IPS-18c (cell line): Measurements from ENCODE around the gene TRIM5.
"Not testable (repeated sequence)": the region's sequence is repeated elsewhere in the genome, so short reads cannot be mapped to it uniquely, and the experiment has no call there.

Experiments
- H3K4me3 ChIP-seq: 2 replicates; pipeline ENCODE4 v1.7.0; 2013; ENCODE audit warnings: low read depth, mild to moderate bottlenecking, low read length, moderate library complexity; ENCODE audit not compliant: insufficient read depth
- H3K9me3 ChIP-seq: one replicate; pipeline ENCODE4 v1.6.1; 2013; ENCODE audit warnings: mild to moderate bottlenecking, low read length, moderate library complexity; ENCODE audit not compliant: control insufficient read depth, insufficient read depth

TRIM5 gene

DNA sequence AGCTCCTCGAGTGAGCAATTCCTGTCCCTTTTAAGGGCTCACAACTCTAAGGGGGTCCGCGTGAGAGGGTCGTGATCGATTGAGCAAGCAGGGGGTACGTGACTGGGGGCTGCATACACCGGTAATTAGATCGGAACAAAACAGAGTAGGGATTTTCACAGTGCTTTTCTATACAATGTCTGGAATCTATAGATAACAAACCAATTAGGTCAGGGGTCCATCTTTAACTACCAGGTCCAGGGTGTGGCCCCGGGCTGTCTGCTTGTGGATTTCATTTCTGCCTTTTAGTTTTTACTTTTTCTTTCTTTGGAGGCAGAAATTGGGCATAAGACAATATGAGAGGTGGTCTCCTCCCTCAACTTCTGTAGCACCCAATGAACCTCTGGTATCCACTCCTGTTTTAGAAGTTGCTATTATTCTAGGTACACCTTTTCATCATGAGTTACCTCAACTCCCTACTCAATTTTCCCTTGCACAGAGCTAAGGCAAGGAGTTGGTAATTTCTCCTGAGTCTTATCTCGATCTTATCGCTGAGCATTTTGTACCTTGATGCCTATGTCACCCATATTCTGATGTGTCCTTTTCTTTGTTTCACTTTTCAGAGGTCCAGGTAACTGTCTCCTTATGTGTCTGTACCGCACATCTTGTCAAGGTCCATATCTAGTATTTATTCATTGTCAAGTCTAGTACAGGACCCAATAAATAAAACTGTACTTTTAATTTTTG, 6.5 kb upstream of the TRIM5 start:
- not testable (repeated sequence) for H3K9me3 ChIP-seq
- H3K4me3 ChIP-seq = peak overlapping the region; percentile 25; the same call in 1 of the 2 replicates

DNA sequence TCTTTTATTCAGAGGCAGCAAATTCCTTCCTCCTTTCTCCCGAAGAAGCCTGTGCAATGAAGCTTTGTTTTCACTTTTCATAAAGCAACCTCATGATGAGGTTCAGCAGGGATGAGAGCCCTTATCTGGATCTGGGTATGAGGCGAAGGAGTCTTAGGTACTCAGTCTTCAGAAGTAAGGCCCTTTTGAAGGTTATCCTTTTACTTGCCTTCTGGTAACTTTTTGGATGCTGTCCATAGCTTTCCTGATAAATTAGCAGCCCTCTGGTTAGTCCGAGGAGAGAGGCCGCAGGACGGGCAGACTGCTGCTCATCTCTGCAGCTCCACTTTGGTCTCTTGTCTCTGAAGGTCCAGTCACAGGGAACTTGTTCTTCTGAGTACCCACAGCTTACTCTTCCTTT, 5.9 kb upstream of the TRIM5 start:
- no peaks in the 10 kb centered on the region for H3K9me3 ChIP-seq
- 0 out of 2 replicates have a peak overlapping the region, but pooled peaks have one; percentile 25 for H3K4me3 ChIP-seq

DNA sequence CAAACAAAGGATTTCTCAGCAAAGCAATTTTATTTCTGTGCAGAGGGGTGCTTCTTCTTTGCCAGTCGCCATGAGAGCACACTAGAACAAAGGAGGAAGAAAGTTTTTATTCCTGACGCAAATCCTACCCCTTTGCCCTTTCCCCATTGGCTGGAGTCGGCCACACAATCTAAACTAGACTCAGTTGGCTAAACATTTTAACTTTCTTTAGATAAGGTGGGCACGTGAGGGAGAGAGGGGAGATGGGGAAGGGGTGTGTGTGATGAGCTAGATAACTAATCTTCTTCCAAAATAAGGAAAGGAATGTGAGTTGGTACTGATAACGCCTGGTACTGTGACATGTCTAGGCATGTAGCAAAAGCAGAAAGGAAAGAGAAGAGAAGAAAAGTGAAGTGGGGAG, 5.3 kb upstream of the TRIM5 start:
- peak overlapping the region; percentile 39; the same call in 1 of the 2 replicates for H3K4me3 ChIP-seq
- no peaks in the 10 kb centered on the region for H3K9me3 ChIP-seq

DNA sequence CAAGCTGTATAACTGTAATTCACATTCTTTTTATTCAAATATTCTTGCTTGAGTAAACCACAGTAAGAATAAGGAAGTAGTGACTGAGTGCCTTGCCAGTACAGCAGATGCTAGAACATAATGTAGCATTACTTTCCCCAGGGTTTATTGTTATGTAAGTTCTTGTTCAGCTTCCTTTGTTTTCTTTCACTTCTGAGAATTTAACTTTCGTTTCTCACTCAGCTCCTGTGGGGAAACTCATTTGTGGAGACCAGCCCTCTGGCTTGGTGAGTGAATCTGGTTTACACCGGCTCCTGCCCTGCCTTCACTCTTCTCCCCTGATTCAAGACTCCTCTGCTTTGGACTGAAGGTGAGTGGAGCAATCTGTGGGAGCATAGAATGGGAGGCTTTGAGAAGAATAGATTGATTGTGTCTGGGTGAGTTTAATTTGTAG, 4.7 kb upstream of the TRIM5 start, which contains the start of gene TRIM22:
TSS of gene TRIM22 (plus strand) at position 240 of the 433 bp plus-strand sequence. CDS start 6,443 bp downstream, outside the sequence.
- peak within 1 kb of the TSS; percentile 39; the same call in 1 of the 2 replicates for H3K4me3 ChIP-seq

DNA sequence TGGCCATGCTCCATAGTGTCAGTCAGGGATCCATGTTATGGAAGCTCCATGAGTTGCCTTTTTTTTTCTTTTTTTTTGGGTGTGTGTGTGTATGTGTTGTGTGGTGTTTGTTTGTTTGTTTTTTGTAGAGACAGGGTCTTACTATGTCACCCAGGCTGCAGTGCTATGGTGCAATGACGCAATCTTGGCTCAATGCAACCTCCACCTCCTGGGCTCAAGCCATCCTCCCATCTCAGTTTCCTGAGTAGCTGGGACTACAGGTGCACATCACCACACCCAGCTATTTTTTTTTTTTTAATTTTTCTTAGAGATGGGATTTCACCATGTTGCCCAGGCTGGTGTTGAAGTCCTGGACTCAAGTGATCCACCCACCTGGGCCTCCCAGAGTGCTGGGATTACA, 3.6 kb upstream of the TRIM5 start:
- no peaks in the 10 kb centered on the region for H3K9me3 ChIP-seq
- no peak overlapping the region for H3K4me3 ChIP-seq

More for the DNA sequence above, 4.7 kb upstream of the TRIM5 start, which contains the start of gene TRIM22:
- no peaks in the 10 kb centered on the region for H3K9me3 ChIP-seq

DNA sequence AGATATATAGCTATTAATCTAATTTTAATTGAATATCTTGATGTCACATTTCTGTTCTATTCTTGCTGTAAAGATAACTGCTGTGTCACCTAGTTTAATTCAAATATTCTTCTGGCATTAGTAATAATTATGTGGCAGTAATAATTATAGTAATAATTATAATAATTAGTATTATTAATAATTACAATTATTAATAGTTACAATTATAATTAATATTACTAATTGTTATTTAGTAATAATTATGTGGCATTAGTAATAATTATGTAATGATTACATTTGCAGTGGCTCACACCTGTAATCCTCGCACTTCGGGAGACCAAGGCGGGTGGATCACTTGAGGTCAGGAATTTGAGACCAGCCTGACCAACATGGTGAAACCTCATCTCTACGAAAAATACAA, 1.6 kb upstream of the TRIM5 start:
- H3K9me3 ChIP-seq = no peaks in the 10 kb centered on the region
- no peak overlapping the region for H3K4me3 ChIP-seq

DNA sequence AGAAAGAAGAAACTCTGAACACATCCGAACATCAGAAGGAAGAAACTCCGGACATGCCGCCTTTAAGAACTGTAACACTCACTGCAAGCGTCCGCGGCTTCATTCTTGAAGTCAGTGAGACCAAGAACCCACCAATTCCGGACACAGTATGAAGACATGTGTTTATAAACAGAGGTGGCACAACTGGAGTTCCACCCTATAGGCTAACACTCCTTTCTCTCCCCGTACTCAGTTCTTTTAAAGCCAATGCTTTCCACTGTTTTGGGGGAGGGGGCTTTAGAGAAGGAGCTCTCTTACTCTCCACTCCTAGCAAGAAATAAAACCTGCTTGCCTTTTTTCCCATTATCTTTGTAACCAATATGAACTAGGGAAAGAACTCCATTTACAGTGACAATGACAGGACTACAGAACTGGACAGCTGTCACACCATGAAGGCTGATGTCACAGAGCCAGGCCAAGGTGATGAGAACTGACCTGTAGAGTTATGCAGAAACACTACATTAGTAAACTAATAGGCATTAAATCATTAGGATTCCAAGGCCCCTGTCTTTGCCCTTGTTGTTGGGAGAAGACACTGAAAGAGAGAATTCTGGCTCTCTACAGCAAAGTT, 733 bp downstream of the TRIM5 start:
- Histone ChIP-seq H3K9me3 (no peaks in the 10 kb centered on the region), H3K4me3 (peak overlapping the region; percentile 47; the same call in 1 of the 2 replicates)

DNA sequence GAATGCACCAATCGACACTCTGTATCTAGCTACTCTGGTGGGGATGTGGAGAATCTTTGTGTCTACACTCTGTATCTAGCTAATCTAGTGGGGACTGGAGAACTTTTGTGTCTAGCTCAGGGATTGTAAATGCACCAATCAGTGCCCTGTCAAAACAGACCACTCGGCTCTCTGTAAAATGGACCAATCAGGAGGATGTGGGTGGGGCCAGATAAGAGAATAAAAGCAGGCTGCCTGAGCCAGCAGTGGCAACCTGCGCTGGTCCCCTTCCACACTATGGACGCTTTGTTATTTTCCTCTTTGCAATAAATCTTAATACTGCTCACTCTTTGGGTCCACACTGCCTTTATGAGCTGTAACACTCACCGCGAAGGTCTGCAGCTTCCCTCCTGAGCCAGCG, 1.3 kb downstream of the TRIM5 start:
- H3K4me3 ChIP-seq, H3K9me3 ChIP-seq: not testable (repeated sequence)

DNA sequence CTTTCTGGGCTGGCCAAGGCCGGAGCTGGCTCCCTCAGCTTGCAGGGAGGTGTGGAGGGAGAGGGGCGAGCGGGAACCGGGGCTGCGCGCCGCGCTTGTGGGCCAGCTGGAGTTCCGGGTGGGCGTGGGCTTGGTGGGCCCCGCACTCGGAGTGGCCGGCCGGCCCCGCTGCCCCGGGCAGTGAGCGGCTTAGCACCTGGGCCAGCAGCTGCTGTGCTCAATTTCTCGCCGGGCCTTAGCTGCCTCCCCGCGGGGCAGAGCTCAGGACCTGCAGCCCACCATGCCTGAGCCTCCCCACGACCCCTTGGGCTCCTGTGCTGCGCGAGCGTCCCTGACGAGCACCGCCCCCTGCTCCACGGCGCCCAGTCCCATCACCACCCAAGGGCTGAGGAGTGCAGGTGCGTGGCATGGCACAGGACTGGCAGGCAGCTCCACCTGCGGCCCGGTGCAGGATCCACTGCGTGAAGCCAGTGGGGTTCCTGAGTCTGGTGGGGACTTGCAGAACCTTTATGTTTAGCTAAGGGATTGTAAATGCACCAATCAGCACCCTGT, 1.9 kb downstream of the TRIM5 start:
- H3K4me3 ChIP-seq = not testable (repeated sequence)

DNA sequence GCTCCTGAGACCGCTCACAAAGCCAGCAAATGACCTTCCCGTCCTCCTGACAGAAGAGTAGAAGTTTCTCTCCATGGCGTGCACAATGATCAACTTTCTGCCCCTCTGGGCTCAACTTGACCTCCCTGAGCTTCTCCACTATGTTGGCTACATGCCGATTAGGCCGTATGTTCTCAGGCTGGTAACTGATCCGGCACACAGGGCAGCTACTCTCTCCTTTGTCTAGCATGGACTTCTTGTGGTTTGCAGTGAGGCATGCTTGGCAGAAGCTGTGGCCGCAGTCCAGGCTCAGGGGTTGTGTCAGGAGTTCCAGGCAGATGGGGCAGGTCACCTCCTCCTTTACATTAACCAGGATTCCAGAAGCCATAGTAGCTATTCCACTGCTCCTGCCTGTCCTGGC, 5.1 kb downstream of the TRIM5 start:
- H3K9me3 ChIP-seq = no peaks in the 10 kb centered on the region
- no peak overlapping the region for H3K4me3 ChIP-seq

More for the DNA sequence above, 1.9 kb downstream of the TRIM5 start:
- H3K9me3 ChIP-seq = not testable (repeated sequence)

DNA sequence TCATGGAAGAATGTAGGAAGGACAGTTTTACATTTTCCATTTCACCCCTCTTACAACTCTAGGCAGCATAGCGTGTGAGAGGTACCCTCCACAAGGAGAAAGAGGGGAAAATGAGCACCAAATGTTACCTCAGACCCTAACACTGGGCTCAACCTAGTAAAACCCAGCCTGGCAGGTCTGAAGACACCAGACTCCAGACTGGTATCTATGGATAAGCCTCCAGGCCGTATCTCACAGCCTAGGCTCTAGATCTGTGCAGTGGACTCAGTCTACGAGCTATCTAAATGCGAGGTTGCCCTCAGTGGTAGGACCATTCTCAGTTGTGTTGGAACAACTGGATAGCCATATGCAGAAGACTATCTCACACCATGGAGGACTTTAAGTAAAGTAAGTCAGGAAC, 10.5 kb downstream of the TRIM5 start:
- H3K9me3 ChIP-seq = peaks cover 2% of the 10 kb centered on the region
- H3K4me3 ChIP-seq = no peak overlapping the region

DNA sequence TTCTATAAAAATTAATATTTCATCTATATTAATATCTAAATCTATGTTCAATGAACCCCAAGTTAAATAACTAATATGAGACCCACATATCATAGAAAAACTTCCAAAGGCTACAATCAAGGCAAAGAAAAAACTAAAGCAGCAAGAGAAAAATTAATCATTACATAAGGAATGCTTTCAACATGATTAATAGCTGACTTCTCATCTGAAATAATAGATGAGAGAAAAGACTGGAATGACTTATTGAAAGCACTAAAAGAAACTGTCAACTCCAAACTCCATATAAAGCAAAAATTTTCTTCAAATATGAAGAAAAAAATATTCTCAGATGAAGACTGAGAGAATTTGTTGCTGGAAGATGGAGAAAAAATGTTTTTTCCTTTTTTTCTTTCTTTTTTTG, 13.0 kb downstream of the TRIM5 start:
- Histone ChIP-seq H3K4me3 (no peak overlapping the region), H3K9me3 (peaks cover 2% of the 10 kb centered on the region)

DNA sequence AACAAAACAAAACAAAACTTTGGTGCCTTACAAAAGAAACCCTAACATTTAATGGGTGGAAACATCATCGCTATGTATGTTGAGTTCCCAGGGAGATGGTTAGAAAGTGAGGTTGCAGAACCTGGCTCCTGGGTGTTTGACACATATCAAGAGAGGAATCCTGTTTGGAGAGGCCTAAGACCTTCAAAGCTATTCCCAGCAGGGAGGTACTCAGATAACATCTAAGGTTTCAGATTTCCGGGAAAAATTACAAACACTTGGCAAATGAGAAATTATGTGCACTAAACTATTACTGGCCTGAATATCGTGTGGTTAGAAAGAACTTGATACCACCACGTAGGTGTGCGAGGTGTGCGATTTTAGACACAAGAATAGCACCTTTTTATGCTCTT, 18.5 kb downstream of the TRIM5 start:
- Histone ChIP-seq H3K4me3 (no peak overlapping the region), H3K9me3 (peaks cover 2% of the 10 kb centered on the region)

DNA sequence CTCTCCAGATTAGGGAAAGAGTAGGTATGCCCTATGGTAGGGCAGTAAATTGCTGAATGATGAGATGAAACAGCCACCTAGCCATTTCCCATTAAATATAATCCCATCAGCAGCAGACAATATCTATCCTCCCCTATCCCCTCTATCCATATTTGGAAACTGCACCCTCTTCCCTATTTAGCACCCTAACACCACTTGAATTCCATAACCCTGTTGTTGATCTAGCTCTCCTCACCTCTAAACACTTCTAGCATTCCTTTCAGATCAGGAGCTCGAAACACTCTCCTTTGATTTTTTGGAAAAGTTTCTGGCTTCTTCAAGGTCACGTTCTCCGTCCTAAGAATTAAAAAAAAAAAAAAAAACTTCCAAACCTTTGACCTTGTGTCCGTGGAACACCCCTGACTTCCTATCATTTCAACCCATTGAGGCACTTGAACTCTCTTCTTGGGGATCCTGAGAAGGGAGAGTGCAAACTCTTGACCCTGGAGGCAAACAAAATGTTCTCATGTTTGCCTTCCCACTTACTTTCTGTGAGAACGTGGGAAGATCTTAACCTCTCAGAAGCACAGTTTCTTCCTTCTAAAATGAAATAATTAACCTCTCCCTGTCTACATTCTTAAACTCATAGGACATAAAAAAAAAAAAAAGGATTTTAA, 19.0 kb downstream of the TRIM5 start:
- Histone ChIP-seq H3K4me3 (no peak overlapping the region), H3K9me3 (peaks cover 2% of the 10 kb centered on the region)

DNA sequence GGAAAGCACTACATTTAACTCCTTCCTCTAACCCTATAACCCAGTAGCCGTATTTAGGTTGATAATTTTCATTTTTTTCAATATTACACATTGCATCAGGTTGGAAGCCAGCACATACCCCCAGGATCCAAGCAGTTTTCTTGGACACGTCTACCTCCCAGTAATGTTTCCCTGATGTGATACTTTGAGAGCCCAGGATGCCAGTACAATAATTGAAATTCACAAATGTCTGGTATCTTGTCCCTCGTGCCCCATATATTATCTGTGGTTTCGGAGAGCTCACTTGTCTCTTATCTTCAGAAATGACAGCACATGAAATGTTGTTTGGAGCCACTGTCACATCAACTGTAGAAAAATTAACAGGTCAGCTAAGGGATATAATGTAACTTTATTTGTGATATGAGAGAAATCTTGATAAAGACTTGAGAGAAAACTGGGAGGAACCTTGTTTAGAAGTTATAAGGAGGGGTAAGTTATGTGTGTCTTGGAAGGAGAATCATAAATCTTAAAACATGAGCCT, 19.8 kb downstream of the TRIM5 start:
- H3K4me3 ChIP-seq = no peak overlapping the region
- H3K9me3 ChIP-seq = peaks cover 2% of the 10 kb centered on the region

DNA sequence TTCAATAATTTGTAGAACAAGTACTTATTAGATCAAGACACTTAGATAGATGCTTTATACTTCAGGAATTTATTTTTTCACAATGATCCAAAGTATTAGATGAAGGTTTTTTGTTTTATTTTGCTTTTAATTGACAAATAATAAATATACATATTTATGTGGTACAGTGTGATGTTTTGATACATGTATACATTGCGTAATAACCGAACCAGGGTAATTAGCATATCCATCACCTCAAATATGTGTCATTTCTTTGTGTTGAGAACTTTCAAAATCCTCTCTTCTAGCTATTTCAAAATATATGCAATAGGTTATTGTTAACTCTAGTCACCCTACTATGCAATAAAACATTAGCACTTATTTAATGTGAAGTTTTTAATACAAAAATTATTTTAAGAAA, 21.4 kb downstream of the TRIM5 start:
- H3K9me3 ChIP-seq = no peaks in the 10 kb centered on the region
- H3K4me3 ChIP-seq = no peak overlapping the region

DNA sequence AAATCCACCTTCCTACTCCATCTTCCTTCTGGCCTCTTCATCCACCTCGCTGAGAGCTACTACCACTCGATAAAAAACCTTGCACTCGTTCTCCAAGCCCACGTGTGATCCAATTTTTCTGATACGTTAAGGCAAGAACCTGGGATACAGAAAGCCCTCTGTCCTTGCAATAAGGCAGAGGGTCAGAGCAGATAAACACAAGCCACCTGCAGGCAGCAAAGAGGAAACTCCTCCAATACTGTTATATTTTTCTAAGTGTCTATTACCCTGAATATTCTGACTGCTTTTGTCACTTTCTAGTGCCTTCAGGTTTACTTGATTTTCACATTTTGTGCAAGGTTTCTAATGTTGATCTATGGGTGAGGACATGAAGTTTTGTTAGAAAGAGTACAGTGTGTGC, 26.6 kb downstream of the TRIM5 start:
- no peak overlapping the region for H3K4me3 ChIP-seq

More for the DNA sequence above, 26.6 kb downstream of the TRIM5 start:
- H3K9me3 ChIP-seq = peaks cover 1% of the 10 kb centered on the region
